Measurements from ENCODE around the gene LMAN2.

LMAN2 gene

DNA sequence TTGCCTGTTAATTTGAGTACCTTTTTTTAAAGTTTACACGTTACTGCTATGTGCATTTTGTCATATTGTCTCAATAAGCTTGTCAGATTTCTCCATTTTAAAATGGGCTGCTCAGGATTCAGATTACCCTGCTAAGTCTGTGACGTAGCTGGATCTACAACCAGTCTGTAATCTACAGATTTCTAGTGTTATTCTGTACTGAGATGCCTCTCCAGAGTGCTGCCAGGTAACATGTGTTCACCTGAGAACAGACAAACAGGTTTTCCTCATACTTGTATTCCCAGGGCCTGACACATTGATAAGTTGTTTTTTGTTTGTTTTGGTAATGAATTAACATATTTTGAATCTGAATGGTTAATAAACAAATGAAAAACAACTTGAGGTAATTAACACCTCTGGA lies 63.3 kb downstream of the LMAN2 start:
- H4K20me1 ChIP-seq (ENCODE audit: control insufficient read depth, insufficient read depth, low read depth, low read length): no peaks in the 10 kb centered on the region
- peaks cover 94% of the 10 kb centered on the region for H3K36me3 ChIP-seq (ENCODE audit: control insufficient read depth, low read length)
- TF ChIP-seq EZH2phosphoT487 (IDR thresholded peaks at IDR 0.05; ENCODE audit: borderline replicate concordance, low read length): no peak
- TF ChIP-seq, protein P1, sequence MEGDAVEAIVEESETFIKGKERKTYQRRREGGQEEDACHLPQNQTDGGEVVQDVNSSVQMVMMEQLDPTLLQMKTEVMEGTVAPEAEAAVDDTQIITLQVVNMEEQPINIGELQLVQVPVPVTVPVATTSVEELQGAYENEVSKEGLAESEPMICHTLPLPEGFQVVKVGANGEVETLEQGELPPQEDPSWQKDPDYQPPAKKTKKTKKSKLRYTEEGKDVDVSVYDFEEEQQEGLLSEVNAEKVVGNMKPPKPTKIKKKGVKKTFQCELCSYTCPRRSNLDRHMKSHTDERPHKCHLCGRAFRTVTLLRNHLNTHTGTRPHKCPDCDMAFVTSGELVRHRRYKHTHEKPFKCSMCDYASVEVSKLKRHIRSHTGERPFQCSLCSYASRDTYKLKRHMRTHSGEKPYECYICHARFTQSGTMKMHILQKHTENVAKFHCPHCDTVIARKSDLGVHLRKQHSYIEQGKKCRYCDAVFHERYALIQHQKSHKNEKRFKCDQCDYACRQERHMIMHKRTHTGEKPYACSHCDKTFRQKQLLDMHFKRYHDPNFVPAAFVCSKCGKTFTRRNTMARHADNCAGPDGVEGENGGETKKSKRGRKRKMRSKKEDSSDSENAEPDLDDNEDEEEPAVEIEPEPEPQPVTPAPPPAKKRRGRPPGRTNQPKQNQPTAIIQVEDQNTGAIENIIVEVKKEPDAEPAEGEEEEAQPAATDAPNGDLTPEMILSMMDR (IDR thresholded peaks at IDR 0.05; ENCODE audit: low read depth, low read length, poor library complexity, severe bottlenecking): no peak

More for the DNA sequence above, 63.3 kb downstream of the LMAN2 start:
- Histone ChIP-seq H3K4me2 (ENCODE audit: low read length) (no peak overlapping the region), H3F3A (ENCODE audit: control insufficient read depth, insufficient read depth) (peaks cover 18% of the 10 kb centered on the region), H3K9me2 (replicated peaks; ENCODE audit: control insufficient read depth, low read length) (no peaks in the 10 kb centered on the region), H3K27me3 (ENCODE audit: control insufficient read depth, low read length) (no peaks in the 10 kb centered on the region), H3K4me1 (ENCODE audit: control insufficient read depth, low read length) (peaks cover 46% of the 10 kb centered on the region), H3K4me3 (ENCODE audit: low read length) (no peak overlapping the region), H3K27ac (ENCODE audit: low read depth, low read length) (no peak overlapping the region), H3K79me2 (ENCODE audit: control insufficient read depth, low read length) (peaks cover 3% of the 10 kb centered on the region; the same call in 1 of the 2 replicates), H3K9me3 (ENCODE audit: control insufficient read depth, insufficient read depth, low read length) (no peaks in the 10 kb centered on the region)
